Activated T-cell treated with anti-CD3 and anti-CD28 coated beads for 4 hours (primary cell): ENCODE measurements around the gene APOC3.

Experiments used
- DNase-seq: peaks from one replicate; pipeline ENCODE4 v3.0.0-alpha.2; 2020

The APOC3 gene

GRCh38 chr11:116852261-116853031 is 22.7 kb downstream of the APOC3 start:
- DNase-seq: no peak

GRCh38 chr11:116853461-116854073 is 23.9 kb downstream of the APOC3 start:
- peak; percentile 41 for DNase-seq

GRCh38 chr11:116855413-116855812 is 25.7 kb downstream of the APOC3 start:
- no peak for DNase-seq

GRCh38 chr11:116856423-116856822 is 26.7 kb downstream of the APOC3 start:
- DNase-seq: no peak

GRCh38 chr11:116857316-116857715 is 27.6 kb downstream of the APOC3 start:
- no peak for DNase-seq

GRCh38 chr11:116857936-116858335 is 28.2 kb downstream of the APOC3 start:
- no peak for DNase-seq

- DNase-seq: no peak
Measured at GRCh38 chr11:116859175-116859574, 29.5 kb downstream of the APOC3 start.

GRCh38 chr11:116860303-116860702 is 30.6 kb downstream of the APOC3 start:
- DNase-seq: no peak

GRCh38 chr11:116861539-116861938 is 31.8 kb downstream of the APOC3 start:
- no peak for DNase-seq

- DNase-seq: no peak
Measured at GRCh38 chr11:116862185-116862584, 32.5 kb downstream of the APOC3 start.

- no peak for DNase-seq
Measured at GRCh38 chr11:116862951-116863350, 33.2 kb downstream of the APOC3 start.

GRCh38 chr11:116864531-116864930 is 34.8 kb downstream of the APOC3 start:
- no peak for DNase-seq

GRCh38 chr11:116865696-116866095 is 36.0 kb downstream of the APOC3 start:
- DNase-seq: no peak

GRCh38 chr11:116866804-116867455 is 37.2 kb downstream of the APOC3 start:
- no peak for DNase-seq

GRCh38 chr11:116867619-116868018 is 37.9 kb downstream of the APOC3 start:
- DNase-seq: no peak

GRCh38 chr11:116868066-116868465 is 38.4 kb downstream of the APOC3 start:
- DNase-seq: no peak

- DNase-seq: no peak
Measured at GRCh38 chr11:116869610-116870009, 39.9 kb downstream of the APOC3 start.

GRCh38 chr11:116870054-116870453 is 40.3 kb downstream of the APOC3 start:
- DNase-seq: no peak

GRCh38 chr11:116871248-116871647 is 41.5 kb downstream of the APOC3 start:
- DNase-seq: no peak

GRCh38 chr11:116873381-116873780 is 43.7 kb downstream of the APOC3 start:
- no peak for DNase-seq

- no peak for DNase-seq
Measured at GRCh38 chr11:116874251-116874650, 44.5 kb downstream of the APOC3 start.

- DNase-seq: no peak
Measured at GRCh38 chr11:116875194-116875593, 45.5 kb downstream of the APOC3 start.

GRCh38 chr11:116876656-116877055 is 46.9 kb downstream of the APOC3 start:
- no peak for DNase-seq
